Ishikawa (cell line): ENCODE measurements around the gene PSD2.

Experiments used
- CEBPB ChIP-seq: IDR thresholded peaks from 2 replicates; pipeline ENCODE4 v1.6.1; 2012
- EGR1 ChIP-seq: IDR thresholded peaks from 2 replicates; pipeline ENCODE4 v1.6.1; 2012
- EP300 ChIP-seq: IDR thresholded peaks from 2 replicates; pipeline ENCODE4 v1.6.1; 2012; ENCODE audit warnings: borderline replicate concordance
- MAX ChIP-seq: IDR thresholded peaks from 2 replicates; pipeline ENCODE4 v1.6.1; 2012
- NFIC ChIP-seq: IDR thresholded peaks from 2 replicates; pipeline ENCODE4 v1.6.1; 2012
- RAD21 ChIP-seq: IDR thresholded peaks from 2 replicates; pipeline ENCODE4 v1.6.1; 2012; ENCODE audit warnings: low read depth
- TEAD4 ChIP-seq: IDR thresholded peaks from 2 replicates; pipeline ENCODE4 v1.6.1; 2012

GRCh38 chr5:139748505-139748826 is 47.1 kb upstream of the PSD2 start:
- no peak for TF ChIP-seq EGR1
- TF ChIP-seq MAX, result no peak
- TF ChIP-seq EP300, result no peak
- no peak for TF ChIP-seq TEAD4
- no peak for TF ChIP-seq NFIC
- TF ChIP-seq RAD21, result no peak
- no peak for TF ChIP-seq CEBPB
